Stimulated activated CD8-positive, alpha-beta memory T cell treated with anti-CD3 and anti-CD28 coated beads, Interleukin-7, amount 100 ng/mL, for 4 hours (primary cell): Measurements from ENCODE around the gene PRKRIP1.
"Not testable (repeated sequence)": the region's sequence is repeated elsewhere in the genome, so short reads cannot be mapped to it uniquely, and the experiment has no call there.

Source experiments
- DNase-seq, 2 donors: peaks; one replicate each; pipeline ENCODE4 v3.0.0-alpha.2; 2020; ENCODE audit warnings: low read depth in 2 of 2

Gene PRKRIP1, protein sequence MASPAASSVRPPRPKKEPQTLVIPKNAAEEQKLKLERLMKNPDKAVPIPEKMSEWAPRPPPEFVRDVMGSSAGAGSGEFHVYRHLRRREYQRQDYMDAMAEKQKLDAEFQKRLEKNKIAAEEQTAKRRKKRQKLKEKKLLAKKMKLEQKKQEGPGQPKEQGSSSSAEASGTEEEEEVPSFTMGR

DNA sequence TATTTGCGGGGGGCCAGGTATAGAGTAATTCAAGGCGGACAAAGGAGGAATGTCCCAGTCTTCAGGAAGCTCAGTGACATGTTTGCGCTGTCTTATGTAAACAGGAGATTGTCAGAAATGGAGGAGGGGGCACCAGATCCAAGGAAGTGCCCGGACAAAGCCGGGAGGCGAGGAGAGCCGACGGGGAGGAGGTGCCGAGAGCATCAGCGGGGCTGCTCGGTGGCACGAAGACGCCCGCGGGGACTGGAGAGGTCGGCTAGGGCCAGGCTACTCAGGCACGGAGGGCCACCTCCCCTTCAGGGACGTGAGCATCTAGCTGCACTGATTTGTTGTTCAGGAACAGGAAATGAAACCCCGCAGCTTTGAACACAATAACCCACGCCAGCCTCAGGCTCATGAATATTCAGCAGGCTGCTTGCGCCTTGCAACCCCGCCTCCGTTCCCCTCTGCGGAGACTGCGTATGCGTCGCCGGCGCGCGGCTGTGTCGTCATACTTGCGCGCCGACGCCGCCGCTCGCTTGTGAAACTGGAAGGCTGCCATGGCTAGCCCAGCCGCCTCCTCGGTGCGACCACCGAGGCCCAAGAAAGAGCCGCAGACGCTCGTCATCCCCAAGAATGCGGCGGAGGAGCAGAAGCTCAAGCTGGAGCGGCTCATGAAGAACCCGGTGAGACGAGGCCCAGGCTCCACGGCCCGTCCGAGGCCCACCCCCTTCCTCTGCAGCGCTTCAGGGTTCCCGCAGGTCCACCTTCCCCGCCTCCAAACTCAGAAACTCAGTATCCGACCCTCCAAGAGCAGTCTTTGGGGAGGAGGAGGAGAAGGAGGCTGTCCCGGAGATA is at the start of gene PRKRIP1:
Gene PRKRIP1, plus strand, starts transcription at position 491 of the 837 bp plus-strand sequence. Its CDS starts 49 bp downstream, at position 540.
- DNase-seq = peak; percentile 77 to 84

DNA sequence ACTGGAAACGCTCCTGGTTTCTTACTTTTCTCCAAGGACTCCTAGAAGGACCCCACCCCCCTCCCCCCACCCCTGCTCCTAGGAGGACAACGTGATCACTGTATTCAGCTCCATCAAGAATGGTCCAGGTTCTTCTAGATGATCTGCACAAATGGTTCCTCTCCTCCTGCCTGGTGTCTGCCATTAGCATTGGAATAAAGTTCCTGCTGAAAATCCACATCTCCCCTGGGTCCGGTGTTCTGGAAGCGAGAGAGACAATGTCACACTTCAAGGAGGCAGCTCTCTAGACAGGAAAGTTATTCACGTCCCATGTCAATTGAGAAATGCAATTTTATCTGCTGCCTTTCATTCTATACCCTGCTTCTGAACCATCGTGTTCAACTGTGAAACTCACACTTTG is 49.2 kb upstream of the PRKRIP1 start:
- DNase-seq = not testable (repeated sequence)

DNA sequence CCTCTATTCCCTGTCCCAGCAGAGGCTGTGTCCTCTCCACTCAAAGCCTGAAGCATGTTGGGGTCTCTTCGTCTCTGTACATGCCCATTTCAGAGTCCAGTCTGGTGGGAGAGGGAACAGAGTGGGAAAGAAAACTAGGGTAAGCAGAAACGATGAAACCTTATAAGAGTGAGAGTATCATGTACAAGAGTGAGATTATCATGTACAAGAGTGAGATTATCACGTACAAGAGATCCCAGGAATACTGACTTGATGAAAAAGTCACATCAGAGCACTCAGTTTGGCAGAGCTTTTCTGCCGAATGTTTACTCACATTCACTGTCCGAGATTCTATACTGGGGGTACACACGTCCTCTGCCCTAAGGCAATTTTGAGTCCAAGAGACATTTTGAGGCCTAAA is 39.8 kb upstream of the PRKRIP1 start, which contains the start of gene SPDYE6:
Gene SPDYE6, minus strand, starts transcription at position 101 of the 400 bp plus-strand sequence. CDS start 421 bp downstream, outside the sequence.
- DNase-seq = not testable (repeated sequence)

DNA sequence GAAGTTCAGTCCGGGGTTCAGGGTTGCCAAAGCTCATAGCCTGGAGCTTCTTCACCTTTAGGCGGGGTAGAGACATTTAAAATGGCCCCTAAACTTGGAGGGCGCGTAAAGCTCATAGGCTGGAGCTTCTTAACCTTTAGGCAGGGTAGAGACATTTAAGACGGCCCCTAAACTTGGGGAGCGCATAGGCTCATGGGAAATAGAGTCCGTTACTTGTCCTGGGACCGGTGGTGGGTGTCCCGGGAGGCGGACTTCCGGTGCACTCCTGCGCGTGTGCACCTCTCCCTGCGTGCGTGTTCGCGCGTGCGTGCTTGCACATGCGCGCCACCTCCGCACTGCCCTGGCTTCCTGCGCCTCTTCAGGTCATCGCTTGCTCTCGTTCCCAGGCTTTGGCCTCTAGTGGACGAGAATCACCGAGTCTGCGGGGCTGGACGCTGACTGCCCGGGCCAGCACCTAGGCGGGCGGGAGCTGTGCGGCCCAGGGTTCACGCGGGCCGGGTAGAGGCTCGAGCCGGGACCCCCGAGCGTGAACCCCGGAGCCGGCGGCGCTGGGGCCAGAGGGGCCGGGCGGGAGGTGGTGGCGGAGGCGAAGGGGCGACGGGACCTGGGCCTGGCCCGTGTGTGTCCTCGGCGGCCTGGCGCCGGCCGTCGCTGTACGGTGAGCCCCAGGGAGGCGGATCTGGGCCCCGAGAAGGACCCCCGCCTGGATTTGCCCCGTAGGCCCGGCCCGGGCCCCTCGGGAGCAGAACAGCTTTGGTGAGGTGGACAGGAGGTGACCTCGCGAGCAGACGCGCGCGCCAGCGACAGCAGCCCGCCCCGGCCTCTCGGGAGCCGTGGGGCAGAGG is 32.4 kb upstream of the PRKRIP1 start:
- DNase-seq = peak; percentile 92 to 93

DNA sequence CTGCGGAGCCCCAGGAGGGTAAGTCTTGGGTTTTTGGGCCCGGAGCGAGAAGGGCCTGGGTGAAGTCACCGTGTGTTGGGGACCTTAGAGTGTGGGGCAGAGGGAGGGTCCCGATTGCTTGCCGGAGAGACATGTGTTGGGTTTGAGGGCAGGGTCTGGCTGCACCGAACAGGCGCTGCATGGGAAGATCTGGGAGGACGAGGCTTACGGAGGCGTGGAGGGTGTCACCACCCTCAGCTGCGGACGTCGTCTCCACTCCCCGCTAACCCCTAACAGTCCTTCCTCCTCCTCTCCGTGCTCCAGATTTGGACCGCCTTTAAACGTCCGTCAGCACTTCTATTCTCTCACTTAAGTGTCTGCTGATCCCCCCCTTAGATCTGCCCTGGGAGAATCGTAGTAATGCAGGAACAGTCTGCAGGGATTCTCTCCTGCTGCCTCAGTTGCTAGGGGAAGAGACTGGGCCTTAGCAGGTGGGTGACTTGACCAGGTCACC is 31.7 kb upstream of the PRKRIP1 start:
- DNase-seq = not testable (repeated sequence)

DNA sequence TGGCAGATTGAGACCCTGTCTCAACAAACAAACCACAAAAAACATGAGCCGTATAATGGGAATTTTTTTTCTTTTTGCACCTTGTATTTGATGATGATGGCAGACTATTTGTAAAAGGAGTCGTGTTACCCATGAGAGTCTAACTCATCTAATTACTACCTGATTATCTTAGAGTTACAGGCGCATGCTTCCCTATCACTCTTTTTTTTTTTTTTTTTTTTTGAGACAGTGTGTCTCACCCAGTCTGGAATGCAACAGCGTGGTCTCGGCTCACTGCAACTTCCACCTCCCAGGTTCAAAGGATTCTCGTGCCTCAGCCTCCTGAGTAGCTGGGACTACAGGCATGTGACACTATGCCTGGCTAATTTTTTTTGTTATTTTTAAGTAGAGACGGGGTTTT is 30.8 kb upstream of the PRKRIP1 start:
- not testable (repeated sequence) for DNase-seq

DNA sequence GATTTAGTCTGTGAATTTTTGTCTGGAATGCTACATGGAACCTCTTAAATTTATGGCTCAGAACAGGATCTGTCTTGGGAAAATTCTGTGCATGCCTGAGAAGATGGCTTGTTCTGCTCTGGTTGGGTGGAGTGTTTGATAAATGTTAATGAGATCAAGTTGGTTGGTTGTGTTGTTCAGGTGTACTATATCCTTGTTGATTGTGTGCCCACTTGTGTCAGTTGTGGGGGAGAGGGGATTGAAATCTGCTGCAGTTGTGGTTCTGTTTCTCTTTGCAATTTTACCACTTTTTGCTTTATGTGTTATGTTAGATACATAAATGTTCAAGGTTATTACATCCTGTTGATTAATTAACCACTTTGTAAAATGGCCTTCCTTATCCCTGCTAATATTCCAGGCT is 26.1 kb upstream of the PRKRIP1 start:
- not testable (repeated sequence) for DNase-seq

DNA sequence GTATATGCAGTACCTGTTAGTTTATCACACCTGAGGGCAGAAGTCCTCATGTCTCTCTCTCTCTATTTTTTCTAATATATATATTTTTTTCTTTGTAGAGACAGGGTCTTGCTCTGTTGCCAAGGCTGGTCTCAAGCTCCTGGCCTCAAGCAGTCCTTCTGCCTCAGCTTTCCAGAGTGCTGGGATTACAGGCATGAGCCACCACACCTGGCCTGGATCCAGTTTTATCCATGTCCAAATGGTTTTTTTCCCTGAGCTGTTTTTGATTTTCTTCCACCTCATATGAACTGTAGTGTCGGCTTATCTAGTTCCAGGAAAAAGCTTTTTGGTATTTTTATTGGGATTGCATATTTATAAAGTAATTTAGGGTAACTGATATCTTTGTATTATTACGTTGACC is 23.4 kb upstream of the PRKRIP1 start:
- not testable (repeated sequence) for DNase-seq

DNA sequence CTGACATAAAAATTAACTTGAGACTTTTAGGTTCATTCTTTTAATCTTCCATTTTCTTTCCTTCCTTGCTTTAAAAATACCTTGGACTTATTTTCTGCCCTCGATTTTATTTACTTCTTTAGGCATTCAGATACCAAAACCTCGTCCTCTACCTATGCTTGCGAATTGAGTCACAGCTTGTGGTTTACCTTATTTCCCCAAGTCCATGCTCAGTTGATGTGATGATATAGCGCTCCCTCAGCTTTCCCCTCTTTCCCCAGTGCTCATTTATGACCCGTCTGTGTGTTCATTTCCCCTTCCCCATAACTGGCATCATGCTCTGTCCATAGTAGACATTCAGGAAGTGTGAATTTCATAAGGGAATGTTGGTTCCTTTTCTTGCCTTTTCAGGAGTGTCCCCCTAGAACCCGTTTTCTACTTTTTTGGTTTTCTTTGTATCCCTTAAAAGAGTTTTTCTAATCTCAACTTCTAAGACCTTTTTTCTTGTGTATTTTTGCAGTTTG is 19.1 kb upstream of the PRKRIP1 start:
- DNase-seq = no peak

DNA sequence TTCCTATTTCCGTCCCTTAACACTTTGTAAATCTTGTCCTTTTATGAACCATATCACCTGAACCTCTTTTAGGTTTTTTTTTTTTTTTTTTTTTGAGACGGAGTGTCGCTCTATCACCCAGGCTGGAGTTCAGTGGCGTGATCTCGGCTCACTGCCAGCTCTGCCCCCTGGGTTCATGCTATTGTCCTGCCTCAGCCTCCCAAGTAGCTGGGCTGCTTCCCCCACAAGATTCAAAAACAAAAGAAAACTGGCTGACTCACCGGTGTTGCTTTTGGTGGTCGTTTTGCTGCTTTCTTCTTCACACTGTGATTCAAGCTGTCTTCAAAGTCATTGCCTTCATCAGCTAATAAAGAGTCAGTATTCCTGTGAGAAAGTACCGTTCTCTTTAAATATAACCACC is 15.3 kb upstream of the PRKRIP1 start:
- DNase-seq = not testable (repeated sequence)

DNA sequence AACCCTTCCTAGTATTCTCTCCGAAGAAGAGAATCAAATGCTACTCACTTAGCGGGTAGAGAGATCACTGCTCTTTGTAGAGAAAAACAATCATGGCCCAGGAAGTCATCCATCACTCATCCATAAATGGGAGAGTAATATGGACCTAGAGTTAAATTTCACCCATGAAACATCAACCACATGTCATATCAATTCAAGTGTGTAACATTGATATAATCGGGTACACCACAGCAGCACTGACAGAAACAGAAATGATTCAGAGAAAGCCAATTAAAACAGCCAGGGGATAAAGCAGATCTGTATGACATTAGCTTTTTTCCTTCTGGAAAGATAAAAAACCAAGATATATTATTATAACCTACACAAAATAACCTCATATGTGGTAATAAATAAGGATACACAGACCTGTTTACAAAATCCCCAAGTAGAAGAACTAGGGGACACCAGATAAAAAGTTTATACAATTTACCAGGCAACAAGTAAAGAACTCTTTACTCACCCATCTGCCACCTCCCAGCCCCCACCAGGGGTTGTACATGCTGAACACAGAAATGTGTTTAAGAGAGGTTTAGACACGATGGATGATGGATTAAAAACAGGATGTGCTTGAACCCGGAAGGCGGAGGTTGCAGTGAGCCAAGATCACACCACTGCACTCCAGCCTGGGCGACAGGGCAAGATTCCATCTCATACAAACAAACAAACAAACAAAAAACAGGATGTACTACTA is 14.3 kb upstream of the PRKRIP1 start:
- DNase-seq = not testable (repeated sequence)

DNA sequence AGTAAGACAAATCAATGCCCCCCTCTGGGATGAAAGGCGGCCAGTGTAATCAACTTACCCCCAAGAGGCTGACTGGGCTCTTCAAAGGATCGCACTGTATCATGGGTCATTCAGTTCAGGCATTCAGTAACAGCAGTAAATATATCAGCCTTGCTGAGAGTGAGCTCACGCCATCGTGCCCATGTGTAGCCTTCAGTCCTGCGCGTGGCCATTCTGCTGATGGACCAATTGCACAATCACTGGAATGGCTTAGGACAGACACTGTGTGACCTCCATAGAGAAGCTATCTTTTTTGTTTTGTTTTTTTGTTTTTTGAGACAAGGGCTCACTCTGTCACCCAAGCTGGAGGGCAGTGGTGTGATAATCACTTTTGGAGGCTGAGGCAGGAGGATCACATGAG is 9.1 kb upstream of the PRKRIP1 start:
- no peak for DNase-seq

DNA sequence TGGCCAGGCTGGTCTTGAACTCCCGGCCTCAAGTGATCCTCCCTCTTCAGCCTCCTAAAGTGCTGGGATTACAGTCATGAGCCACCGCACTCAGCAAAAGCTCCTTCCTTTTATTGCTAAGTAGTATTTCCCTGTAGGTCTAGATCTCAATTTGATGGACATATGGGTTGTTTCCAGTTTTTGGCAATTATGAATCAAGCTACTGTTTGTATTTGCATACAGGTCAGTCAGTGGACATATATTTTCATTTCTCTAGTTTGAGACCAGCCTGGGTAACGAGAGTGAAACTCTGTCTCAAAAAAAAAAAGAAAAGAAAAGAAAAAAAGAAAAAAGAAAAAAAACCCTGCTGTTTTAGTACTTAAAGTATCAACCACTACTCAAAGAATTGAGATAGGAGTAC is 6.4 kb upstream of the PRKRIP1 start:
- DNase-seq = no peak

DNA sequence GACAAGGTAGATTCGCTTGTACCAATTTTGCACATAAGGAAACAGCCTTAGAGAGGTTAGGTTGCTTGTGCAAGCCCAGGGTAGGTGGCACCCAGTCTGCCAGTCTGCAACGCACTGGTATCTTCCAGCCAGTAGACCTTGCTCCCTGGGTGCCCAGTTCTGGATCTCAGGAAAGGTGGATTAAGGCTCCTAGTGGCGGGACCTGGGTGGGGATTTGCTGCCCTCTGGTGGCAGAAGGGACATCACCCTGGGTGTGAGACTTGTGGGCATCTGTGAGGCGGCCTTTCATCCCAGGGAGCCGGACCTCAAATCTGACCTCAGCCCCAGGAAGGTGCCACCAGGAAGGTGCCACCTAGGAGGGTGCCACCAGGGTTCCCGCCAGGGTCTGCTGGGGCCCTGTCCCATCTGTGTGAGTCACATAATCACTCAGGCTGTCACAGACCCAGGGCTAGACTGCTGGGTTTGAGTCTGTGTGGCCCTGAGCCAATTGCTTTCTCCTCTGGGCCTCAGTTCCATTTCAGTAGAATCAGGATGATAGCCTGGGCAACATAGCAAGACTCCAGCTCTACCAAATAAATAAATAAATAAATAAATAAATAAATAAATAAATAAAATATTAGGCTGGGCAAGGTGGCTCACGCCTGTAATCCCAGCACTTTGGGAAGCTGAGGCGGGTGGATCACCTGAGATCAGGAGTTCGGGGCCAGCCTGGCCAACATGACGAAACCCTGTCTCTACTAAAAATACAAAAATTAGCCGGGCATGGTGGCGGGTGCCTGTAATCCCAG is 5.3 kb upstream of the PRKRIP1 start:
- DNase-seq = peak; percentile 24 to 40

DNA sequence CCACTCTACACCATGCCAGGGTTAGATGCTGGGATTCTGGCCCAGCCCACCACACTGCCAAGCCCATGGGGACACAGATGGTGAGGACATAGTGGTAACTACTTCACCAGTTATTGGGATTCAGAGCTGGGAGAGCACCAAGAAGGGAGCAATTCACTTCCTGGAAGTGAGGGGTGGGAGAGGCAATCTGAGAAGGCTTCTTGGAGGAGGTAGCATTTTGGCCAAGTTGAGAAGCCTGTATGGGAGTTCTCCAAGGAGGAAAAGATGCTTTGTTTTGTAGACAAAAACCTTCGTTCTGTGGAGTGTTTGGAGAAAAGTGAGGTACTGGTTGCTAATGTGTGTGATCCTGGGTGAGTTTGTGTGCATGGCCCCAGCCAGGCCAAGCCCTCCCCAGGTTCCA is 3.8 kb upstream of the PRKRIP1 start:
- DNase-seq = no peak

DNA sequence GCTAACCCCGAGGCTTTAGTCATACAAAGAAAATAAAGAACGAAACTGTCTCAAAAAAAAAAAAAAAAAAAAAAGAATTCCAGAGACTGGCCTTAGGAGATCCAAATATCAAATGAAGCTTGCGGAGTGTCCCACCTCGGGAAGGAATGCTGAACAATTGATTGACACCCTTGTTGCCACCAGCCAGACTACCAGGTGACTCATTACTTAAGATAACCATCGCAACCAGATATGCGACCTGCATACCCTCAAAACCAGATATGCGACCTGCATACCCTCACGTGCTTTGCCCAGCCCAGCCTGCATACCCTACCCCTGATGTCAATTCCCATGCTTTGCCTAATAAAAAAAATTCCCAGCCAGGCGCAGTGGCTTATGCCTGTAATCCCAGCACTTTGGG is 2.7 kb upstream of the PRKRIP1 start:
- DNase-seq = no peak

DNA sequence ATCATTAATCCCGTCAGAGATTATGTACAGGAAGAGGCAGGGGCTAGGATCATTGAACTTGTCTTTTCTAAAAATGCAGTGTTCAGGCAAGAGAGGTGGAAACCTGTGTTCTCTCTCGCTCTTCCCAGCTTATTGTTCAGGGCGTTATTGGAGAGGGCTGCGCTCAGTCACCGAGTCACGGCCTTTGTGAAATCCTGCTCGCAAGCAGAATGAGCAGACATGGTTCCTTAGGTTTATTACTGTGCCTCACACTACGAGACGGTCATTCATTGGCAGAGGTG is 631 bp upstream of the PRKRIP1 start:
- no peak for DNase-seq

DNA sequence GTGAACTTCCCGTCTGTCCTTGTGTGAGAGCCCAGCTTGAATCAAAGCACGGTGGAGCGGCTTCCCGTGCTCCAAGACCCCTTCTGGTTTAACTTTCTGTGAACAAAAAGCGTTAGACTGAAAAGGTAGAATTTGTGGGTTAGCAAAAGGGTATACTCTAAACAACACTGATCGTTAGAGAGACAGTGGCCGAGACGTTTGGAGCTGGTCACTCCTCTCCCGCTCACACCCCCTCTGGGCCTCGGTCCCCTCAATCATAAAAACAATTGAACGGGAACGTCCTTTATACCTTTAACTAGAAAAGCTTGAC is 502 bp downstream of the PRKRIP1 start:
- no peak for DNase-seq

DNA sequence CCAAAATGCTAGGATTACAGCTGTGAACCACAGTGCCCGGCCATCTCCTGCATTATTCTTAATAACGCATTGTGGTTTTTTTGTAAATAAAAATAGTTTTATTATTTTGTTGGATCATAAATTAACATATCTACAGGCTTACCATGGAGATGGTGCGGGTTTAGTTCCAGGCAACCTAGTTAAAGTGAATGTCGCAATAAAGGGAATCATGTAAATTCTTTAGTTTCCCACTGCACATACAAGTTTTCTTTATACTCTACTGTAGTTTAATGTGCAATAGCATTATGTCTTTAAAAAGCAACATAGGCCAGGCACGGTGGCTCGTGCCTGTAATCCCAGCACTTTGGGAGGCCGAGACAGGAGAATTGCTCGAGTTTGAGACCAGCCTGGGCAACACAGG is 2.4 kb downstream of the PRKRIP1 start:
- no peak for DNase-seq

DNA sequence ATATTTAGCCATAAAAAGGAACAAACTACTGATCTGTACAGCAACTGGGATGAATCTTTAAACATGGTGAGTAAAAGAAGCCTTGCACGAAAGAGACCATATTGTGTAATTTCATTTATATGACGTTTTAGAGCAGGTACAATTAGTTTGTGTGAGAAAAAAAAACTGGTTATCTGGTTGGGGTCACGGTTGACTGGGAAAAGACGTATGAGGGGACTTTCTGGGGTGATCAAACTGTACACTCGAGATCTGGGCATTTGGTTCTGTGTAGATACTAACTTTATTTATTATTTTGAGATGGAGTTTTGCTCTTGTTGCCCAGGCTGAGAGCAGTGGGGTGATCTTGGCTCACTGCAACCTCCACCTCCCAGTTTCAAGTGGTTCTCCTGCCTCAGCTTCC is 4.2 kb downstream of the PRKRIP1 start:
- DNase-seq = no peak

DNA sequence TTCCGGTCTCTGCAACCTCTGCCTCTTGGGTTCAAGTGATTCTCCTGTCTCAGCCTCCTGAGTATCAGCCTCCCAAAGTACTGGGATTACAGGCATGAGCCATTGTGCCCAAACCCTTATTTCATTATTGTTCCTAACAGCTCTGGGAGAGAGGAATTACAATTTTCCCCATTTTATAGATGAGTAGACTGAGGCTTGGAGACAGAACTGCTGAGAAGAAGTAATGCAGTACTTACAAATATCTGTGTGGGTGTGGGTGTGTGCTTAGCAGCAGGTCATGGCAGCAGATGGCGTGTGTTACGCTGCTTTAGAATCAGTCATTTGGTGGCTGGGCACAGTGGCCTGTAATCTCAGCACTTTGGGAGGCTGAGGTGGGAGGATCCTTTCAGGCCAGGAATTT is 7.4 kb downstream of the PRKRIP1 start:
- DNase-seq = no peak
